GM19240 (cell line): ENCODE data around the gene SPACA4.

ENCODE experiments used
- DNase-seq: peaks from one replicate; pipeline ENCODE4 v3.0.0; 2011; ENCODE audit warnings: low spot score; ENCODE audit not compliant: insufficient read length

SPACA4 gene

DNA sequence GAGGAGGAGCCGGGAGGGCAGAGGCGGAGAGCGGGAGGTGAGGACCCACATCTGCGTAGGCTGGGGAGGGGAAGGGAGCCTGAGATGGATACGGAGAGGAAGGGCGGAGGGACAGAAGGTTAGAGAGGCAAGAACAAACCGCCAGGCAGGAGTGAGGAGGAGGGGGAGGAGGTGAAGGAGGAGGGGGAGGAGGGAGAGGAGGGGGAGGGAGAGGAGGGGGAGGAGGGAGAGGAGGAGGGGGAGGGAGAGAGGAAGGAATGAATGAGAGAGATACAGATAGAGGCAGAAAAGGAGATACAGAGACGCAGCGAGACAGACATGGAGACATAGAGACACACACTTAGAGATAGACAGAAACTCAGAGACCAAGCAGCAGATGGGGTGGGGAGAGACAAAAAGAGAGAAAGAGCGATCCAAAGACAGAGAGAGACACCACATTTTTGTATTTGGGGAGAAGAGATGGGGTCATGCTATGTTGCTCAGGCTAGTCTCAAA is 40.2 kb downstream of the SPACA4 start:
- DNase-seq: no peak

DNA sequence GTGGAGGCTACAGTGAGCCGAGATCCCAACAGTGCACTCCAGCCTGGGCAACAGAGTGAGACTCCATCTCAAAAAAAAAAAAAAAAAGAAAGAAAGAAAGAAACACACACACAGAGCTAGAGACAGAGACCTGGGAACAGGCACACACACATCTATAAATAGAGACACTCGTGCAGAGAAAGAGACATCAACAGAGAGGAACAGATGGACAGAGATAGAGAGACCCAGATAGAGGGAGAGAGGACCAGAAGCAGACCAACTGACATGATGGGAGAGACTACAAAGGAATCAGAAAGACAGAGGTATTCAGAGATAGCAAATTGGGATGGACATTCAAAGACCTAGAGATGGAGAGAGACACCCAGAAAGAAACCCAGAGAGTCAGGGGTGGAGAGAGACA is 41.6 kb downstream of the SPACA4 start:
- no peak for DNase-seq

DNA sequence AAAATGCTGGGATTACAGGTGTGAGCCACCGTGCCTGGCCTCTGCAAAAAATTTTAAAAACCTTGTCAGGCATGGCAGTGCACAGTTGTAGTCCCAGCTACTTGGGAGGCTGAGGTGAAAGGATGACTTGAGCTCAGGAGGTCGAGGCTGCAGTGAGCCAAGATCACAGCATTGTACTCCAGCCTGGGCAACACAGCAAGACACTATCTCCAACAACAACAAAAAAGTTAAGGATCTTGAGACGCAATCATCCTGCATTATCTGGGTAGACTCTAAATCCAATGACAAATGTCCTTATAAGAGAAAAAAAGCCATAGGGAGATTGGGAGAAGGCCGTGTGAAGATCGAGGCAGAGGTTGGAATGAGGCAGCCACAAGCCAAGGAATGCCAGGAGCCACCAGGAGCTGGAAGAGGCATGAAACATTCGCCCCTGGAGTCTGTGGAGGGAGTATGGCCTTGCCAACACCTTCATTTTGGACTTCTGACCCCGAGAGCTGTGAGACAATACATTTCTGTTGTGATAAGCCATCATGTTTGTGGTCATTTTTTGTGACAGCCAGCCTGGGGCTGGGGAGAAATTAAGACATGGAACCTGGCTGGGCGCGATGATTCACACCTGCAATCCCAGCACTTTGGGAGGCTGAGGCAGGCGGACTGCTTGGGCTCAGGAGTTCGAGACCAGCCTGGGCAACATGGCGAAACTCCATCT is 44.6 kb downstream of the SPACA4 start:
- no peak for DNase-seq

- DNase-seq: no peak
Observed at GRCh38 chr19:48651683-48652048, 45.1 kb downstream of the SPACA4 start.

- no peak for DNase-seq
Observed at GRCh38 chr19:48654299-48655059, 47.9 kb downstream of the SPACA4 start.

- no peak for DNase-seq
Observed at GRCh38 chr19:48656840-48657474, 50.4 kb downstream of the SPACA4 start.
